NCI-H524 treated with DMSO at 0.1 percent for 48 hours (cell line): Measurements from ENCODE around the gene LRCH3.

ENCODE experiments used
- DNase-seq: peaks from one replicate; lab custom pipeline; 2025; lab: John Stamatoyannopoulos, UW

The LRCH3 gene

GRCh38 chr3:197791892-197792647, 1.0 kb downstream of the LRCH3 start:
- no peak for DNase-seq

- no peak for DNase-seq
Observed at GRCh38 chr3:197793247-197793646, 2.2 kb downstream of the LRCH3 start.

GRCh38 chr3:197794115-197794514, 3.1 kb downstream of the LRCH3 start:
- no peak for DNase-seq

GRCh38 chr3:197795200-197795599, 4.1 kb downstream of the LRCH3 start:
- no peak for DNase-seq

GRCh38 chr3:197796087-197796486, 5.0 kb downstream of the LRCH3 start:
- no peak for DNase-seq

- DNase-seq: no peak
Observed at GRCh38 chr3:197798863-197799262, 7.8 kb downstream of the LRCH3 start.

GRCh38 chr3:197800379-197800778, 9.3 kb downstream of the LRCH3 start:
- DNase-seq: no peak

GRCh38 chr3:197801891-197802778, 11.1 kb downstream of the LRCH3 start:
- DNase-seq: no peak

- DNase-seq: no peak
Observed at GRCh38 chr3:197802779-197803459, 11.9 kb downstream of the LRCH3 start.

GRCh38 chr3:197804511-197804910, 13.5 kb downstream of the LRCH3 start:
- no peak for DNase-seq

GRCh38 chr3:197807969-197808587, 17.0 kb downstream of the LRCH3 start:
- no peak for DNase-seq

- no peak for DNase-seq
Observed at GRCh38 chr3:197809356-197810020, 18.4 kb downstream of the LRCH3 start.

GRCh38 chr3:197810901-197811300, 19.8 kb downstream of the LRCH3 start:
- no peak for DNase-seq

GRCh38 chr3:197811343-197811742, 20.3 kb downstream of the LRCH3 start:
- DNase-seq: no peak

GRCh38 chr3:197814372-197814771, 23.3 kb downstream of the LRCH3 start:
- no peak for DNase-seq

- no peak for DNase-seq
Observed at GRCh38 chr3:197820550-197821335, 29.7 kb downstream of the LRCH3 start.

- no peak for DNase-seq
Observed at GRCh38 chr3:197829397-197830045, 38.5 kb downstream of the LRCH3 start.

- DNase-seq: no peak
Observed at GRCh38 chr3:197830308-197830966, 39.4 kb downstream of the LRCH3 start.

GRCh38 chr3:197830967-197831313, 39.9 kb downstream of the LRCH3 start:
- DNase-seq: no peak
